ENCODE data around the gene CETN2. TPM values are rescaled to one million over a fixed set of nuclear protein-coding genes. Genes with fewer than 3 reads are reported as not detected.

Gene CETN2
- 5.6 TPM for polyA plus RNA-seq (2012; ENCODE audit: insufficient read length, low read depth)

GRCh38 chrX:152830312-152831305 is at the start of gene CETN2, which contains the start of gene NSDHL:
Gene CETN2 (minus strand): TSS chrX:152830757. CDS start chrX:152830710, 47 bp downstream.
Gene NSDHL (plus strand): TSS chrX:152831063. CDS start chrX:152846325, 15,262 bp downstream.
- TF ChIP-seq REST (IDR thresholded peaks at IDR 0.05; ENCODE audit: insufficient read depth in 1 of 2, low read depth in 2 of 2, low read length in 2 of 2) (no peak), FOXP2 (optimal IDR thresholded peaks at IDR 0.05; ENCODE audit: borderline replicate concordance, extremely low read depth, extremely low read length, insufficient read depth) (peak; percentile 25), SIN3A (IDR thresholded peaks at IDR 0.05; ENCODE audit: borderline replicate concordance, insufficient read depth, low read length) (no peak), POLR2AphosphoS5 (IDR thresholded peaks at IDR 0.05; ENCODE audit: low read depth, low read length) (peak; percentile 75), TAF1 (IDR thresholded peaks at IDR 0.05; ENCODE audit: borderline replicate concordance, insufficient read depth, low read length) (no peak)

- TF ChIP-seq FOXP2 (optimal IDR thresholded peaks at IDR 0.05; ENCODE audit: borderline replicate concordance, extremely low read depth, extremely low read length, insufficient read depth) (no peak), TAF1 (IDR thresholded peaks at IDR 0.05; ENCODE audit: borderline replicate concordance, insufficient read depth, low read length) (no peak), POLR2AphosphoS5 (IDR thresholded peaks at IDR 0.05; ENCODE audit: low read depth, low read length) (no peak), REST (IDR thresholded peaks at IDR 0.05; ENCODE audit: insufficient read depth in 1 of 2, low read depth in 2 of 2, low read length in 2 of 2) (no peak), SIN3A (IDR thresholded peaks at IDR 0.05; ENCODE audit: borderline replicate concordance, insufficient read depth, low read length) (no peak)
Observed at GRCh38 chrX:152878976-152879755, 48.6 kb upstream of the CETN2 start.

GRCh38 chrX:152876931-152877840 is 46.6 kb upstream of the CETN2 start:
- TF ChIP-seq SIN3A (IDR thresholded peaks at IDR 0.05; ENCODE audit: borderline replicate concordance, insufficient read depth, low read length), result no peak
- TF ChIP-seq TAF1 (IDR thresholded peaks at IDR 0.05; ENCODE audit: borderline replicate concordance, insufficient read depth, low read length), result no peak
- no peak for TF ChIP-seq POLR2AphosphoS5 (IDR thresholded peaks at IDR 0.05; ENCODE audit: low read depth, low read length)
- TF ChIP-seq FOXP2 (optimal IDR thresholded peaks at IDR 0.05; ENCODE audit: borderline replicate concordance, extremely low read depth, extremely low read length, insufficient read depth), result no peak
- no peak for TF ChIP-seq REST (IDR thresholded peaks at IDR 0.05; ENCODE audit: insufficient read depth in 1 of 2, low read depth in 2 of 2, low read length in 2 of 2)

GRCh38 chrX:152873361-152873760 is 42.8 kb upstream of the CETN2 start:
- no peak for TF ChIP-seq SIN3A (IDR thresholded peaks at IDR 0.05; ENCODE audit: borderline replicate concordance, insufficient read depth, low read length)
- TF ChIP-seq TAF1 (IDR thresholded peaks at IDR 0.05; ENCODE audit: borderline replicate concordance, insufficient read depth, low read length), result no peak
- TF ChIP-seq POLR2AphosphoS5 (IDR thresholded peaks at IDR 0.05; ENCODE audit: low read depth, low read length), result no peak
- TF ChIP-seq FOXP2 (optimal IDR thresholded peaks at IDR 0.05; ENCODE audit: borderline replicate concordance, extremely low read depth, extremely low read length, insufficient read depth), result no peak
- TF ChIP-seq REST (IDR thresholded peaks at IDR 0.05; ENCODE audit: insufficient read depth in 1 of 2, low read depth in 2 of 2, low read length in 2 of 2), result no peak

Measured in PFSK-1 (cell line).